ENCODE measurements around the gene ITGA7.

GRCh38 chr12:55696141-55696540, 11.6 kb downstream of the ITGA7 start:
- TF ChIP-seq CTCF (IDR thresholded peaks at IDR 0.05 in 4 of 5, conservative IDR thresholded peaks at IDR 0.05 in 1 of 5) (no peak), POLR2A (IDR thresholded peaks at IDR 0.05) (no peak)
